ENCODE data around the gene SRSF6.
"Not testable (repeated sequence)": the region's sequence is repeated elsewhere in the genome, so short reads cannot be mapped to it uniquely, and the experiment has no call there.

SRSF6 gene

DNA sequence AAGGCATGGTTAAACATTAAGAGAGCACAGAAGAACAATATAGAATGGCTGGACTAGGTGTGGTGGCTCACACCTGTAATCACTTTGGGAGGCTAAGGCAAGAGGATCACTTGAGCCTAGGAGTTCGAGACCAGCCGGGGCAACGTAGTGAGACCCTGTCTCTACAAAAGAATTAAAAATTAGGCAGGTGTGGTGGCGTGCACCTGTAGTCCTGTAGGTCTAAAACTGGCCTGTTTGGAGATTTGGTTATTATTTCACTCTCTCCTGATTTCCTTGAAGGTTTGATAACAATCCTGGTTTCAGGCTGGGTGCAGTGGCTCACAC, 15.6 kb downstream of the SRSF6 start:
- DNase-seq (ENCODE audit: low read depth, low spot score): no peak

DNA sequence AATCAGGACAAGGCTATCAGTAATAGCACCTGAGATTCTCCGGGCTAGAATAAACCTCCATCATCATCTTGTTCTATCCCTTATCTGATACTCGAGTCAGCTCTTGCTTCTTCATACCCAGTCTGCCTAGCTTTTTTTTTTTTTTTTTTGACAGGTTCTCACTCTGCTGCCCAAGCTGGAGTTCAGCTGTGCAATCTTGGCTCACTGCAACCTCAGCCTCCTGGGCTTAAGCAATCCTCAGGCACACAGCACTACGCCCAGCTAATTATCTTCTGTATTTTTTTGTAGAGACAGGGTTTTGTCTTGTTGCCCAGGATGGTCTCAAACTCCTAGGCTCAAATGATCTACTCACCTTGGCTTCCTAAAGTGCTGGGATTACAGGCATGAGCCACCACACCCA, 19.5 kb downstream of the SRSF6 start:
- no peak for DNase-seq (ENCODE audit: low read depth, low spot score)

- no peak for DNase-seq (ENCODE audit: low read depth, low spot score)
These were observed 19.9 kb downstream of the SRSF6 start for GRCh38 chr20:43477619-43478018.

GRCh38 chr20:43490038-43490437, 32.3 kb downstream of the SRSF6 start:
- no peak for DNase-seq (ENCODE audit: low read depth, low spot score)

DNA sequence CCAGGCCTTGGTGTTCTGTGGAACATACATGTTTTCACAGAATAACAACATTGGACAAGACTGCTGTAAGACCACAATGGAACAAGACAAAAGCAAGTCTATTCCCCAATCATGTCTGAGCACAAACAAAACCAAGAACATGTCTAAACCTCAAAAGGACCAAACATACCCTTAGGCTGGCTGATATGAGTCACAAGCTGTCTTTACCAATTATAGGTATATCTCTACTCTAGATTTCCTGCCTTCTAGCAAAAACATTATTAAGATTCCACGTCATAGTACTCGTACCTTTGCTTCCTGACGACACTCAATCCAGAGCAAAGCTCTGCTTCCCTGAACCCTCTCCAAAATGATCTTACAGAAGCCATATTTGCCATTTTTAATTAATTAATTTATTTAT, 34.4 kb downstream of the SRSF6 start:
- no peak for DNase-seq (ENCODE audit: low read depth, low spot score)

DNA sequence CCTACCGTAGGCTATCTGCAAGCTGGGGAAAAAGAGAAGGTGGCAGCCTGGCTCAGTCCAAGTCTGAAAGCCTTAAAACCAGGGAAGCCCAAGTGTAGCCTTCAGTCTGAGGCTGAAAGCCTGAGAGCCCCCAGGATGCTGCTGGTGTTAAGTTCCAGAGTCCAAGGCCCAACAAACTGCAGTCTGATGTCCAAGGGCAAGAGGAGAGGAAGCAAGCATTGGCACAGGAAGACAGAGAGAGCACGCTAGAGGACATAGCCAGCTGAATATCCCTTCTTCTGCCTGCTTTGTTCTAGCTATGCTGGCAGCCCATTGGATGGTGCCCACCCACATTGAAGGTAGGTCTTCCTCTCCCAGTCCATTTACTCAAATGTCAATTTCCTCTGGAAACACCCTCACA, 37.7 kb downstream of the SRSF6 start:
- no peak for DNase-seq (ENCODE audit: low read depth, low spot score)

- DNase-seq (ENCODE audit: low read depth, low spot score): not testable (repeated sequence)
These were observed 44.3 kb downstream of the SRSF6 start for GRCh38 chr20:43502021-43502420.

GRCh38 chr20:43506238-43506637, 48.5 kb downstream of the SRSF6 start:
- no peak for DNase-seq (ENCODE audit: low read depth, low spot score)

DNA sequence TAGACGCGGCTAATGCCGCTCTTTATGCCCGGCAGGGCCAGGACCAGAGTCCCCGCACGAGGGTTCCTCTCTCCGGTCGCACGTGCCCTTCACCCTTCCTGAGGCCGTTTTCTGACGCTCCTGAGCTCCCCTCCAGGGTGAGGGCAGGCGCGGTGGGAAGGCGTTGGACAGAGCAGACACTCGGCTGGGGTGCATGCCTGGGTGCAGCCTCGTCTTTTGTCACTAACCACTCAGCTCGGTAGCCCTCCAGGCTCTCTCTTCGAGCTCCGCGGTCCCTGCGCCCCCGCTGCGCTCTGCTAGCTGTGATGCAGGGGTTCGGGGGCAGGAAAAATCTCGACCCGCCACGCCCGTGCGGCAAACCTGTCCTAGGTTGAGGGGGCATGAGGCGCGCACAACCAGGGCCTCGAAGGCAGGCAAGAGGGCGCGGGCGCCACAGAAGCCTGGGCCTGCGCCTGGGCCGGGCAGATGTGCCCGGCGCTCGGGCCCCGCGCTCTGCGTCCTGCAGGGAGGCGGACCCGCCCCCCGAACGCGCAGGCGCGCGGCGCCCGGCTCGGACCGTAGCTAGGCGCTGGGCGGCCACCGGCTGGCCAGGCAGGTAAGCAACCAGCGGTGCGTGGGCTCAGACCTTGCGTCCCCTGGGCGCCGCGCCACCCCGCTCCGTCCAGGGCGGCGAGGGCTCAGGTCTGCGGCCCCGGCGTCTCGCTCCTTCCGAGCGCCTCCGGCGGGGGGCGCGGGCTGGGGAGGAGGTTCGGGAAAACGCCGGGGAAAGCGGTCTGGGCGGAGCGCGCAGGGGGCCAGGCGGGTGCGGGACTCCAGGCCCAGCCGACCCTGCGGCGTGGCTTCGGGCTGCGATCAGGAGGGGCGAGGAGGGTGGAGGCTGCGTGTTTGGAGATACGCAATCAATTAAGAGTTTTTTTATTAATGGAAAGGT, 49.7 kb downstream of the SRSF6 start, which contains the start of gene L3MBTL1:
L3MBTL1 (plus strand) TSS at position 548 of the 931 bp plus-strand sequence. CDS start 5,807 bp downstream, outside the sequence.
- no peak for DNase-seq (ENCODE audit: low read depth, low spot score)

- DNase-seq (ENCODE audit: low read depth, low spot score): no peak
These were observed 50.4 kb downstream of the SRSF6 start for GRCh38 chr20:43508106-43508505.

DNA sequence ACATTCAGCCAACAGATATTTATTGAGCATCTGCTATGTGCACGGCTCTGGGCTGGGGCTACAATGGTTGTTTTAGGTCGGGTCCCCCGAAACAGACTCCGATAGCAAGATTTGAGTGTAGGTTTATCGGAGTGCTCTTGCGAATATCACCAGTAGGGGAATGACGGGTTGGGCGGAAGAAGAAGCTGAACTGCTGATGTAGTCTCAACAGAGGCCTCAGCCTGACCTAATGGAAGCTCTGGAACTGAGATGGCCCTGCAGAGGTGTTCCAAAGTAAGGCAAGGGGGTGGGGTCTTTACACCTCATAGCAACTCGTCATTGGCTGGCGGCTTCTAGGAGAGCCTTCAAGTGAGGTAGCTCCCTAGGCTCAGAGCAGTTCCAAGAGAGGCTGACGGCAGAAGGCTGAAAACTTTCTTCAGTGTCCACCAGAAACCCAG, 50.9 kb downstream of the SRSF6 start:
- no peak for DNase-seq (ENCODE audit: low read depth, low spot score)

- no peak for DNase-seq (ENCODE audit: low read depth, low spot score)
These were observed 54.2 kb downstream of the SRSF6 start for GRCh38 chr20:43511879-43512278.

DNA sequence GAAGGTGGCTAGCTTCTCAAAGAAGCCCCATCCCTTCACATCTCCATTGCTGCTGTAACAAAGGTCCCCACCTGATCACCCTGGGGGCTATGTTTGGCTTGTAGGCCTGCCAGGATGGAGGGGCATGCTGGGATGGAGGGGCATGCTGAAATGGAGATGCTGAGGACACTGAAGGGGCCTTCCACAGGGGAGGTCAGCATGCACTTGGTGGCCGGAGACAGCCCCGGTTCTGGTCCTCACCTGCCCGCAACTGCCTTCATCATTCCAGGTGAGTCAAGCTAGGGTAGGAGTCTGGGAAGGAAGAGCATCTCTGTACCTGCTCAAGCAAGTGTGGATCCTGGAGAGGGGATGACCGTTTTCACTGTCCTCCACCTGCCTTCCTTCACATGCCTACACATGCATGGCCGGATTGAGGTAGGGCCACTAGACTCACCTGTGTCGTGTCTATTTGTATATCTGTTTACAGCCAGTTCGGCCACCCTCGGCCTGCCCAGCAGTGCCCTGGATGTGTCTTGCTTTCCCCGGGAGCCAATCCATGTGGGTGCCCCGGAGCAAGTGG, 55.8 kb downstream of the SRSF6 start:
- DNase-seq (ENCODE audit: low read depth, low spot score): no peak

Measured in brain pericyte (primary cell).